Stomach (tissue), 4 donors: Measurements from ENCODE around the gene ITPR1.

Experiments
- CTCF ChIP-seq, 7 experiments: fragments of 450-650 bp in 4 of 7; fragments of 200-600 bp in 3 of 7; sonication (generic) in 3 of 7; IDR thresholded peaks; one replicate each; pipeline ENCODE4 v1.5.1; 2016 to 2019; ENCODE audit warnings: antibody characterized with exemption in 7 of 7, control low read depth in 2 of 7, mild to moderate bottlenecking in 1 of 7
- EP300 ChIP-seq: sonication (generic); formaldehyde crosslinking; IDR thresholded peaks from one replicate; pipeline ENCODE4 v1.6.1; 2017; ENCODE audit warnings: antibody characterized with exemption
- POLR2AphosphoS5 ChIP-seq, 3 donors: sonication (generic); formaldehyde crosslinking; IDR thresholded peaks; one replicate each; pipeline ENCODE4 v1.6.1; 2016; ENCODE audit warnings: antibody characterized with exemption in 3 of 3

- TF ChIP-seq CTCF (IDR thresholded peaks at IDR 0.05) (no peak), EP300 (no peak), POLR2AphosphoS5 (IDR thresholded peaks at IDR 0.05) (no peak)
These were observed 151.8 kb downstream of the ITPR1 start for GRCh38 chr3:4644951-4645350.
